ENCODE data around the gene UTP18. TPM values are rescaled to one million over a fixed set of nuclear protein-coding genes. Genes with fewer than 3 reads are reported as not detected.
"Not testable (repeated sequence)": the region's sequence is repeated elsewhere in the genome, so short reads cannot be mapped to it uniquely, and the experiment has no call there.

The UTP18 gene
- total and polyA plus RNA-seq, 2 of the 13 experiments (the other 11 are each of a cell fraction or from before 2014, with no cell fraction given) = 35.2 to 104 TPM

- H3K27ac ChIP-seq (ENCODE audit: extremely low read length, insufficient read depth, low read length); H3K4me1 ChIP-seq (ENCODE audit: insufficient read depth, low read length); DNase-seq (ENCODE audit: low spot score); H3K4me2 ChIP-seq (ENCODE audit: low read depth, low read length); H3K9me3 ChIP-seq (ENCODE audit: low read length); intact Hi-C loops (cut with micrococcal nuclease; ENCODE audit: unreplicated experiment); H3K79me2 ChIP-seq (ENCODE audit: insufficient read depth, low read length); H3K9ac ChIP-seq (ENCODE audit: insufficient read depth, low read depth, low read length); POLR2A ChIA-PET; BruUV-seq (replicated peaks); FAIRE-seq; H3K27me3 ChIP-seq (ENCODE audit: control insufficient read depth in 1 of 2, insufficient read depth in 2 of 2, low read length in 2 of 2); H3K36me3 ChIP-seq (replicated peaks in 1 of 2; ENCODE audit: control insufficient read depth in 1 of 2, insufficient read depth in 2 of 2, low read length in 2 of 2); ATAC-seq; in situ Hi-C loops (cut with HindIII; ENCODE audit: extremely low pct_ligation_motif_present, low pct_unique_long_range_greater_than_20kb); CTCF ChIA-PET (ENCODE audit: low intra/inter-chr PET ratio, low total read pairs); H2AFZ ChIP-seq (ENCODE audit: low read length); H3K4me3 ChIP-seq (replicated peaks in 1 of 3; ENCODE audit: insufficient read depth in 1 of 3, low read depth in 2 of 3, low read length in 3 of 3); H4K20me1 ChIP-seq (ENCODE audit: insufficient read depth, low read length): not testable (repeated sequence)
- TF ChIP-seq MAFK (conservative IDR thresholded peaks at IDR 0.05 in 1 of 2, IDR thresholded peaks at IDR 0.05 in 1 of 2; ENCODE audit: low read length in 2 of 2) (peak; percentile 62 to 76; a peak in 3 of 4 replicates), MAFF (IDR thresholded peaks at IDR 0.05; ENCODE audit: low read depth, low read length) (peak; percentile 74)
- 3% methylated on average over 1 of the region's 1 CpG for WGBS (ENCODE audit: low lambda C conversion rate)
These were observed 51.7 kb downstream of the UTP18 start for GRCh38 chr17:51312003-51312402.

DNA sequence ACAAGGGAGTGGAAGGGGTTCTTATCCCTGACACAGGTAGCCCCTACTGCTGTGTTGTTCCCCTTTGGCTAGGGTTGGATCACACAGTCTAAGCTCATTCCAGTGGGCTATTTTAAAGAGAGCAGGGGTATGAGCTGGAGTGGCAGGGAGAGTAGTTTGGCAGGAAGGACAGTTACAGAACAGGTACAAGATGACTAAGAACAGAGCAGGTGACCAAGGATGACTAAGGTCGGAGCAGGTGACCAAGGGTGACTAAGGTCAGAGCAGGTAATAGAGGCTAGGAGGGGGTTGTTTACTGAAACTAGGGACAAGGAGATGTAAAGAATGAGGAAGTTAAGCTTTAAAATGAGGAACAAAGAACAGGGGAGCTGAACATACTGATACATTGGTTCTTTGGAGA is 58.8 kb downstream of the UTP18 start:
- H3K79me2 ChIP-seq (ENCODE audit: insufficient read depth, low read length) = no peaks in the 10 kb centered on the region
- FAIRE-seq = no peak
- ChIA-PET CTCF (ENCODE audit: low intra/inter-chr PET ratio, low total read pairs) (no interaction called here), POLR2A (no interaction called here)
- H3K4me1 ChIP-seq (ENCODE audit: insufficient read depth, low read length) = no peaks in the 10 kb centered on the region
- intact Hi-C loops (cut with micrococcal nuclease; ENCODE audit: unreplicated experiment) = no loop called here
- H3K4me2 ChIP-seq (ENCODE audit: low read depth, low read length) = no peak overlapping the region
- TF ChIP-seq RBFOX2 (IDR thresholded peaks at IDR 0.05; ENCODE audit: low read depth, low read length) (no peak), GATA4 (IDR thresholded peaks at IDR 0.05; ENCODE audit: borderline replicate concordance, low read depth) (no peak)
- TF ChIP-seq, protein P1, sequence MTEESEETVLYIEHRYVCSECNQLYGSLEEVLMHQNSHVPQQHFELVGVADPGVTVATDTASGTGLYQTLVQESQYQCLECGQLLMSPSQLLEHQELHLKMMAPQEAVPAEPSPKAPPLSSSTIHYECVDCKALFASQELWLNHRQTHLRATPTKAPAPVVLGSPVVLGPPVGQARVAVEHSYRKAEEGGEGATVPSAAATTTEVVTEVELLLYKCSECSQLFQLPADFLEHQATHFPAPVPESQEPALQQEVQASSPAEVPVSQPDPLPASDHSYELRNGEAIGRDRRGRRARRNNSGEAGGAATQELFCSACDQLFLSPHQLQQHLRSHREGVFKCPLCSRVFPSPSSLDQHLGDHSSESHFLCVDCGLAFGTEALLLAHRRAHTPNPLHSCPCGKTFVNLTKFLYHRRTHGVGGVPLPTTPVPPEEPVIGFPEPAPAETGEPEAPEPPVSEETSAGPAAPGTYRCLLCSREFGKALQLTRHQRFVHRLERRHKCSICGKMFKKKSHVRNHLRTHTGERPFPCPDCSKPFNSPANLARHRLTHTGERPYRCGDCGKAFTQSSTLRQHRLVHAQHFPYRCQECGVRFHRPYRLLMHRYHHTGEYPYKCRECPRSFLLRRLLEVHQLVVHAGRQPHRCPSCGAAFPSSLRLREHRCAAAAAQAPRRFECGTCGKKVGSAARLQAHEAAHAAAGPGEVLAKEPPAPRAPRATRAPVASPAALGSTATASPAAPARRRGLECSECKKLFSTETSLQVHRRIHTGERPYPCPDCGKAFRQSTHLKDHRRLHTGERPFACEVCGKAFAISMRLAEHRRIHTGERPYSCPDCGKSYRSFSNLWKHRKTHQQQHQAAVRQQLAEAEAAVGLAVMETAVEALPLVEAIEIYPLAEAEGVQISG (CRISPR knock-in tag; IDR thresholded peaks at IDR 0.05) = no peak
- WGBS (ENCODE audit: low lambda C conversion rate) = 62% methylated on average over 1 of the region's 1 CpG
- peaks cover 7% of the 10 kb centered on the region; the same call in 1 of the 2 replicates for H3K9me3 ChIP-seq (ENCODE audit: low read length)
- no peaks in the 10 kb centered on the region for H4K20me1 ChIP-seq (ENCODE audit: insufficient read depth, low read length)
- H3K9ac ChIP-seq (ENCODE audit: insufficient read depth, low read depth, low read length) = no peak overlapping the region
- BruUV-seq (replicated peaks) = no TSS peak
- H3K27ac ChIP-seq (ENCODE audit: extremely low read length, insufficient read depth, low read length) = no peak overlapping the region
- in situ Hi-C loops (cut with HindIII; ENCODE audit: extremely low pct_ligation_motif_present, low pct_unique_long_range_greater_than_20kb) = no loop called here
- no peak for ATAC-seq
- DNase-seq (ENCODE audit: low spot score) = no peak
- H3K36me3 ChIP-seq (replicated peaks in 1 of 2; ENCODE audit: control insufficient read depth in 1 of 2, insufficient read depth in 2 of 2, low read length in 2 of 2) = no peaks in the 10 kb centered on the region
- no peak overlapping the region for H2AFZ ChIP-seq (ENCODE audit: low read length)
- H3K4me3 ChIP-seq (replicated peaks in 1 of 3; ENCODE audit: insufficient read depth in 1 of 3, low read depth in 2 of 3, low read length in 3 of 3) = no peak overlapping the region
- no peaks in the 10 kb centered on the region for H3K27me3 ChIP-seq (ENCODE audit: control insufficient read depth in 1 of 2, insufficient read depth in 2 of 2, low read length in 2 of 2)

All from HepG2 (cell line).